Right cardiac atrium (tissue), 5 donors: ENCODE data around the gene SLC9C1. TPM values are rescaled to one million over a fixed set of nuclear protein-coding genes. Genes with fewer than 3 reads are reported as not detected.

Experiments
- ATAC-seq, 2 donors: fragments of 200-7000 bp; cut with Tn5 transposase; one replicate each; pipeline versions ENCODE4 v1.8.0 to v1.9.1; 2020; ENCODE audit warnings: moderate library complexity in 2 of 2, mild to moderate bottlenecking in 1 of 2
- DNase-seq, 3 donors: peaks; one replicate each; pipeline ENCODE4 v3.0.0-alpha.2; 2020
- H3K27ac ChIP-seq: one replicate; pipeline ENCODE4 v1.5.1; 2013; ENCODE audit warnings: mild to moderate bottlenecking, low read length, control low read depth, moderate library complexity
- H3K27me3 ChIP-seq: one replicate; pipeline ENCODE4 v1.6.1; 2013; ENCODE audit not compliant: control insufficient read depth, insufficient read depth
- H3K4me1 ChIP-seq: one replicate; pipeline ENCODE4 v1.6.1; 2013; ENCODE audit warnings: low read length; ENCODE audit not compliant: control insufficient read depth, insufficient read depth
- H3K4me3 ChIP-seq: one replicate; pipeline ENCODE4 v1.5.1; 2013; ENCODE audit warnings: low read length, control low read depth
- H3K9me3 ChIP-seq: one replicate; pipeline ENCODE4 v1.6.1; 2013; ENCODE audit warnings: low read length; ENCODE audit not compliant: control insufficient read depth
- WGBS: extraction: QIAGEN DNeasy Blood & Tissue Kit; methylation state at CpG from one replicate; pipeline ENCODE4 v1.1.7; 2013; 5-methylcytosine and 5-hydroxymethylcytosine counted together
- intact Hi-C, 4 donors: fragments of 100-400 bp; cut with DNase I; formaldehyde crosslinking; loops; one replicate each; pipeline versions ENCODE4 v1.11.0 to v1.14.0; 2022 to 2023
- polyA plus RNA-seq: library from polyadenylated mRNA; stranded (reverse); fragments of 200-250 nt; gene quantifications from one replicate; pipeline ENCODE4 v1.2.3, GENCODE V29; 2013
- total RNA-seq, 4 donors: library from RNA; stranded (reverse); fragmentation: NEBNext Ultra II Directional; extraction: Animal tissue kit (Norgen Biotek cat#: 25700); gene quantifications; one replicate each; pipeline ENCODE4 v1.2.1, GENCODE V29; 2021
- donor health status: healthy with polysubstance abuse.
- donor health status: DM: no; HTN: yes; CAD: no.
- donor health status: DM: no; HTN: no; CAD: no.
- donor health status: DM: no; HTN: yes; CAD: no; lungs with severe emphysema.
- donor health status: DM: yes; HTN: yes; CAD: no.

The SLC9C1 gene
- total and polyA plus RNA-seq, 5 donors, result 0.14 to 0.69 (median 0.31) TPM

- H3K27ac ChIP-seq, result no peak overlapping the region
- H3K9me3 ChIP-seq, result no peaks in the 10 kb centered on the region
- DNase-seq, result no peak
- WGBS, result 89% methylated on average over 3 of the region's 3 CpGs
- intact Hi-C loops, result no loop called here
- H3K4me3 ChIP-seq, result no peak overlapping the region
- ATAC-seq, result no peak
- peaks cover 2% of the 10 kb centered on the region for H3K4me1 ChIP-seq
- H3K27me3 ChIP-seq, result no peaks in the 10 kb centered on the region
Measured at GRCh38 chr3:112130638-112130993, 163.4 kb downstream of the SLC9C1 start.

- H3K27ac ChIP-seq, result no peak overlapping the region
- 90% methylated on average over 4 of the region's 4 CpGs for WGBS
- H3K4me1 ChIP-seq, result peaks cover 2% of the 10 kb centered on the region
- DNase-seq (no peak), ATAC-seq (no peak)
- no peaks in the 10 kb centered on the region for H3K9me3 ChIP-seq
- H3K4me3 ChIP-seq, result no peak overlapping the region
- H3K27me3 ChIP-seq, result no peaks in the 10 kb centered on the region
- intact Hi-C loops, result no loop called here
Measured at GRCh38 chr3:112129925-112130637, 163.9 kb downstream of the SLC9C1 start.

DNA sequence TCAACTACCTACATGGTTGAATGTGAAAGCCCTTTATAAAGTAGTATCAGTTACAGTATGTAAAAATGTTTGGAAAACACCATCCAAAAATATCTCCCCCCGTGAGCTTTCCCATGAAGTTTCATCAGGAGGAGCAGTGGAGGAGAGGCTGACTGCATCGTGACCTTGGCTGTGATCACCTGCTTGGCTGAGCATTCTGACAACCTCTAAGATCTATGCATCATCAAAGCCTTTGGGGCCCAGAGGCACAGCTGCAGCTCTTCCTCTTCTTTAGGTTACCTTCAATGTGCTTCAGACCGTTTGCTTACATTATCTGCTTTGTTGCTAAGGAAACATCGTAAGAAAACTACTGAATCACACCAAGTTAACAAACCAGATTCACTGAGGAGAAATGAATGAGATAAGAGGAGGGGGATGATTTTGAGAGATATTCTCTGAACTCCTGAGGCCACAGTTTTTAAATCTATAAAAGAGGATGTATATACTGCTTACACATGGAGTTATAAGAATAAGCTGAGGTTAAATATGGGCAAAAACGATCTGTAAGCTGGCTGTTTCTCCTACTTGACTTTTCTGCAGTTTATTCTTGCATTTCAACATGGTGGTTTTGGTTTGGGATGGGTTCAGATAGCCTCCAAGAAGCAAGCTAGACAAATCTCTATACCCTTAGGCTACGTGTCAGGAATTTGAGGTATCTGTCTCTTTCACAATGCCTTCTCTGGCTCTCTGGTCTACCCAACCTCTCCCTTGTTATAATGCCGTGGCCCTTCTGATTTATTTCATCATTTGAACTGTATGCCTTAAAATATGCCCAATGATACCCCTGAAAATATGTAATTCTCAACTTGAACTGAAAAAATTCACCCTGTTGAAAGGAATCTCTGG lies 164.9 kb downstream of the SLC9C1 start:
- intact Hi-C loops, result no loop called here
- no peak overlapping the region for H3K27ac ChIP-seq

GRCh38 chr3:112127522-112128494 lies 166.2 kb downstream of the SLC9C1 start:
- Histone ChIP-seq H3K9me3 (no peaks in the 10 kb centered on the region), H3K27ac (no peak overlapping the region), H3K4me1 (peaks cover 2% of the 10 kb centered on the region), H3K27me3 (no peaks in the 10 kb centered on the region), H3K4me3 (no peak overlapping the region)
- ATAC-seq, result no peak
- 57% methylated on average over 10 of the region's 10 CpGs for WGBS
- intact Hi-C loops, result no loop called here
- no peak for DNase-seq

More for the DNA sequence above, 164.9 kb downstream of the SLC9C1 start:
- 73% methylated on average over 7 of the region's 7 CpGs for WGBS
- Histone ChIP-seq H3K9me3 (no peaks in the 10 kb centered on the region), H3K4me1 (peaks cover 2% of the 10 kb centered on the region), H3K27me3 (no peaks in the 10 kb centered on the region), H3K4me3 (no peak overlapping the region)
- ATAC-seq (no peak), DNase-seq (no peak)

DNA sequence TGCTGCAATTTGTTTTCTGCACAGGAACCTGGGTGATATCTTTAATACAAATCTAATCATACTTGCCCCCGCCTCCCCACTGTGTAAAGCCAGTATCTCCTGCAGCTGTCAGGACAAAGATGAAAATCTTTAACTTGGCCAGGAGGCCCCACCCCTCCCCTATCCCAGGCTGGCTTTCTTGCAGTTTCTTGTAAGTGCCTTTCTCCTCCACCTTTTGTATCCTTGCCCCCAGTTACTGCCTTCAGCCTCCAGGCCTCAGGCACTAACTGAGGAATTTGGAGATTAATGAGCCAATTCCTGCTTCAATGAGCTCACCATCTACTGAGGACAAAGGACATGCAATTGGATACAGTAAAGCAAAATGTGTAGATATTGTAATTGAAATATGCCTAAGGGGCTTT lies 167.5 kb downstream of the SLC9C1 start:
- ATAC-seq (peak in 1 of 2 donors; percentile 28), DNase-seq (no peak)
- Histone ChIP-seq H3K27ac (no peak overlapping the region), H3K27me3 (no peaks in the 10 kb centered on the region), H3K9me3 (no peaks in the 10 kb centered on the region), H3K4me1 (peaks cover 2% of the 10 kb centered on the region), H3K4me3 (no peak overlapping the region)
- intact Hi-C loops, result no loop called here
- WGBS, result 67% methylated on average over 1 of the region's 1 CpG

DNA sequence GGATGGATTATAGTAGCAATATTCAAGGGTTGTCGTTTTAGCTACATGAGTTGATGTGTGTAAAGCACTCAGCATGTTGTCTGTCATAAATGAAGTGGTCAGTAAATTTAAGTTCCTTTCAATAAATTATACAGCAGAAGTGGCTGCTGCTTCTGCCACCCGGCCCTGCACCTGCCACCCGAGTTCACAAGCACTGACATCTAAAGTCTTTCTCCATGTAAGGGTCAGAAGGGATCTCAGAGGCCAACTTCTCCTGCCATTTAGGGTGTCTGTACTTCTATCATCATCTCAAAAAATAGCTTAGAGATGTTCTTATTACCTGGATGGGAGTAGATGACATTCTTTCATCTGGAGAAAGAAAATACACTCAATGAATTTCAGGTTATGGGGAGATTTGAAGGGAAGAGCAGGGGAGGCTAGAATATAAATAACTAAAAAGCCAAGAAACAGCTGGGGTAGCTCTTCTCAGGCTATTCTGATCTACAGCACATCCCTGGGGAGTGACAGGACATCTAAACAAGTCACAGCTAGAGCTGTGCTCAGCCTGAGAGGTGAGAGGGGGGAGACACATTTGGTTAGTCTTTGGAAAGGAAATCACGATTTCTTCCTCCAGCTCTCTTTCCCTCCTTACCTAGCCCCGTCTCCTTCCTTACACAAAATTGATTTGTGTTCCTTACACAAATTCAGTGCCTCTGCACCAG lies 169.0 kb downstream of the SLC9C1 start:
- WGBS, result 82% methylated on average over 5 of the region's 5 CpGs
- Histone ChIP-seq H3K9me3 (no peaks in the 10 kb centered on the region), H3K4me1 (peaks cover 2% of the 10 kb centered on the region), H3K4me3 (no peak overlapping the region), H3K27ac (no peak overlapping the region), H3K27me3 (no peaks in the 10 kb centered on the region)
- DNase-seq (no peak), ATAC-seq (no peak)
- intact Hi-C loops, result no loop called here

- Histone ChIP-seq H3K9me3 (no peaks in the 10 kb centered on the region), H3K27me3 (no peaks in the 10 kb centered on the region), H3K27ac (no peak overlapping the region), H3K4me3 (no peak overlapping the region), H3K4me1 (peaks cover 2% of the 10 kb centered on the region)
- 94% methylated on average over 2 of the region's 2 CpGs for WGBS
- DNase-seq (no peak), ATAC-seq (no peak)
- intact Hi-C loops, result no loop called here
Measured at GRCh38 chr3:112123548-112123947, 170.5 kb downstream of the SLC9C1 start.

DNA sequence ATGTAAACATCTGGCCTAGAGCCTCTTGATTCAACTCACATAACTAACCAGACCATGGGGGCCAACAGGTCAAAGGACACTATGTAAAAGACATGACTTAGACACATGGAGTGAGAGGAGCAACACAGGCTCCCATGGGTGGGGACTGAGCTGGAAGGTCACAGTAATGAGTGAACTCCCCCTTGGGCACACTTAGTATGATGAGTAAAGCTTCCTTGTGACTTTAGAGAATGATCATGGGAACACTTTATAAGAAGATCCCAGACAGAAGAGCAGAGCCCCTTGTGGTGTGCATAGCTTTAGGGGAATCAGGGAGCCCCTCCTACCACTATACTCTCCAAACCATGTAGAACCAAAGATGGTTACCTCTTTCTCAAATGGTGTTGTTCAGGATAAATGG lies 171.1 kb downstream of the SLC9C1 start:
- DNase-seq (no peak), ATAC-seq (no peak)
- peaks cover 2% of the 10 kb centered on the region for H3K4me1 ChIP-seq
- no peak overlapping the region for H3K4me3 ChIP-seq
- intact Hi-C loops, result no loop called here
- no peaks in the 10 kb centered on the region for H3K9me3 ChIP-seq
- no peaks in the 10 kb centered on the region for H3K27me3 ChIP-seq
- H3K27ac ChIP-seq, result no peak overlapping the region

- no peak for ATAC-seq
- intact Hi-C loops, result no loop called here
- no peak overlapping the region for H3K4me3 ChIP-seq
Measured at GRCh38 chr3:112121577-112122547, 172.2 kb downstream of the SLC9C1 start.

More at GRCh38 chr3:112121577-112122547, 172.2 kb downstream of the SLC9C1 start:
- H3K4me1 ChIP-seq, result peaks cover 4% of the 10 kb centered on the region
- H3K27me3 ChIP-seq, result no peaks in the 10 kb centered on the region
- no peak overlapping the region for H3K27ac ChIP-seq
- DNase-seq, result no peak
- WGBS, result 95% methylated on average over 2 of the region's 2 CpGs
- H3K9me3 ChIP-seq, result no peaks in the 10 kb centered on the region
